ENCODE measurements around the gene NEDD8.

Gene NEDD8

GRCh38 chr14:24263848-24264247 is 31.7 kb upstream of the NEDD8 start:
- DNase-seq (ENCODE audit: low read depth in 2 of 2) = no peak

- DNase-seq (ENCODE audit: low read depth in 2 of 2) = no peak
Observed at GRCh38 chr14:24262821-24263733, 30.9 kb upstream of the NEDD8 start, which contains the start of gene TGM1. TSS of gene TGM1 (minus strand) at chr14:24263177. CDS start at chr14:24262352, 825 bp downstream.

- no peak for DNase-seq (ENCODE audit: low read depth in 2 of 2)
Observed at GRCh38 chr14:24261969-24262327, 29.8 kb upstream of the NEDD8 start.

- DNase-seq (ENCODE audit: low read depth in 2 of 2) = no peak
Observed at GRCh38 chr14:24261256-24261968, 29.2 kb upstream of the NEDD8 start.

- no peak for DNase-seq (ENCODE audit: low read depth in 2 of 2)
Observed at GRCh38 chr14:24260780-24261157, 28.6 kb upstream of the NEDD8 start.

- DNase-seq (ENCODE audit: low read depth in 2 of 2) = no peak
Observed at GRCh38 chr14:24260026-24260779, 28.0 kb upstream of the NEDD8 start.

GRCh38 chr14:24259282-24260025 is 27.3 kb upstream of the NEDD8 start:
- no peak for DNase-seq (ENCODE audit: low read depth in 2 of 2)

GRCh38 chr14:24258548-24259265 is 26.5 kb upstream of the NEDD8 start:
- DNase-seq (ENCODE audit: low read depth in 2 of 2) = no peak

- DNase-seq (ENCODE audit: low read depth in 2 of 2) = no peak
Observed at GRCh38 chr14:24258119-24258518, 26.0 kb upstream of the NEDD8 start.

GRCh38 chr14:24256960-24257359 is 24.8 kb upstream of the NEDD8 start:
- no peak for DNase-seq (ENCODE audit: low read depth in 2 of 2)

GRCh38 chr14:24255931-24256711 is 24.0 kb upstream of the NEDD8 start:
- DNase-seq (ENCODE audit: low read depth in 2 of 2) = no peak

- DNase-seq (ENCODE audit: low read depth in 2 of 2) = no peak
Observed at GRCh38 chr14:24255438-24255837, 23.3 kb upstream of the NEDD8 start.

- no peak for DNase-seq (ENCODE audit: low read depth in 2 of 2)
Observed at GRCh38 chr14:24254630-24255392, 22.6 kb upstream of the NEDD8 start.

GRCh38 chr14:24253936-24254335 is 21.8 kb upstream of the NEDD8 start:
- DNase-seq (ENCODE audit: low read depth in 2 of 2) = no peak

GRCh38 chr14:24252289-24253124 is 20.3 kb upstream of the NEDD8 start:
- DNase-seq (ENCODE audit: low read depth in 2 of 2) = no peak

GRCh38 chr14:24251880-24252288 is 19.7 kb upstream of the NEDD8 start:
- no peak for DNase-seq (ENCODE audit: low read depth in 2 of 2)

GRCh38 chr14:24250354-24250753 is 18.2 kb upstream of the NEDD8 start:
- DNase-seq (ENCODE audit: low read depth in 2 of 2) = no peak

- no peak for DNase-seq (ENCODE audit: low read depth in 2 of 2)
Observed at GRCh38 chr14:24249230-24250021, 17.3 kb upstream of the NEDD8 start.

Measured in stimulated activated CD4-positive, alpha-beta T cell treated with anti-CD3 and anti-CD28 coated beads, Interleukin-12 subunit alpha, Interleukin-12 subunit beta, amount 100 ng/mL, for 24 hours (primary cell).